Measurements from ENCODE around the gene THNSL1. TPM values are rescaled to one million over a fixed set of nuclear protein-coding genes. Genes with fewer than 3 reads are reported as not detected.

Gene THNSL1
- total RNA-seq, 4 donors from 2014 or later = 1.1 to 3.3 (median 1.9) TPM

DNA sequence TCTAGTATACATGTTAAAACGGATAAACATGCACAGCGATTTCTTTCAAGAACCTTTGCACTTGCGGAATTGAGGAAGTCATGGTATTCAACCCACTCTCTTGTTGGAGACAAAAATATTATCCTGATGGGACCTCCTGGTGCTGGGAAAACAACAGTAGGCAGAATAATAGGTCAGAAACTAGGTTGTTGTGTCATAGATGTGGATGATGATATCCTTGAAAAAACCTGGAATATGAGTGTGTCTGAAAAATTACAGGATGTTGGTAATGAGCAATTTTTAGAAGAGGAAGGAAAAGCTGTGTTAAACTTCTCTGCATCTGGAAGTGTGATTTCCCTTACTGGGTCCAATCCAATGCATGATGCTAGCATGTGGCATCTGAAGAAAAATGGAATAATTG is 6.9 kb downstream of the THNSL1 start:
- Histone ChIP-seq H3K27me3 (no peaks in the 10 kb centered on the region), H3K36me3 (no peaks in the 10 kb centered on the region), H3K27ac (no peak overlapping the region), H3K4me1 (no peaks in the 10 kb centered on the region), H3K9me3 (no peaks in the 10 kb centered on the region), H3K4me3 (no peak overlapping the region)
- no peak for DNase-seq
- TF ChIP-seq, protein P1, sequence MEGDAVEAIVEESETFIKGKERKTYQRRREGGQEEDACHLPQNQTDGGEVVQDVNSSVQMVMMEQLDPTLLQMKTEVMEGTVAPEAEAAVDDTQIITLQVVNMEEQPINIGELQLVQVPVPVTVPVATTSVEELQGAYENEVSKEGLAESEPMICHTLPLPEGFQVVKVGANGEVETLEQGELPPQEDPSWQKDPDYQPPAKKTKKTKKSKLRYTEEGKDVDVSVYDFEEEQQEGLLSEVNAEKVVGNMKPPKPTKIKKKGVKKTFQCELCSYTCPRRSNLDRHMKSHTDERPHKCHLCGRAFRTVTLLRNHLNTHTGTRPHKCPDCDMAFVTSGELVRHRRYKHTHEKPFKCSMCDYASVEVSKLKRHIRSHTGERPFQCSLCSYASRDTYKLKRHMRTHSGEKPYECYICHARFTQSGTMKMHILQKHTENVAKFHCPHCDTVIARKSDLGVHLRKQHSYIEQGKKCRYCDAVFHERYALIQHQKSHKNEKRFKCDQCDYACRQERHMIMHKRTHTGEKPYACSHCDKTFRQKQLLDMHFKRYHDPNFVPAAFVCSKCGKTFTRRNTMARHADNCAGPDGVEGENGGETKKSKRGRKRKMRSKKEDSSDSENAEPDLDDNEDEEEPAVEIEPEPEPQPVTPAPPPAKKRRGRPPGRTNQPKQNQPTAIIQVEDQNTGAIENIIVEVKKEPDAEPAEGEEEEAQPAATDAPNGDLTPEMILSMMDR (IDR thresholded peaks at IDR 0.05) = no peak
- no peak for TF ChIP-seq POLR2A (IDR thresholded peaks at IDR 0.05)

DNA sequence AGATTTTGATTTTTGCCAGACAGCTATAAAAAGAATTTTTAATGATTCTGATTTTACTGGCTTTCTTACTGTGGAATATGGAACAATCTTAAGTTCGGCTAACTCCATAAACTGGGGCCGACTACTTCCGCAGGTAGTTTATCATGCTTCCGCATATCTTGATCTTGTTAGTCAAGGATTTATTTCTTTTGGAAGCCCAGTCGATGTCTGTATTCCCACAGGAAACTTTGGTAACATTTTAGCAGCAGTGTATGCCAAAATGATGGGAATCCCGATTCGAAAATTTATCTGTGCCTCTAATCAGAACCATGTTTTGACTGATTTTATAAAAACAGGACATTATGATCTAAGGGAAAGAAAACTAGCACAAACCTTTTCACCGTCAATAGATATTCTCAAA is 8.1 kb downstream of the THNSL1 start:
- no peak for DNase-seq
- H3K27ac ChIP-seq = no peak overlapping the region
- TF ChIP-seq, protein P1 (IDR thresholded peaks at IDR 0.05) = no peak
- TF ChIP-seq POLR2A (IDR thresholded peaks at IDR 0.05) = no peak
- no peak overlapping the region for H3K4me3 ChIP-seq
- no peaks in the 10 kb centered on the region for H3K36me3 ChIP-seq
- H3K4me1 ChIP-seq = no peaks in the 10 kb centered on the region
- H3K27me3 ChIP-seq = no peaks in the 10 kb centered on the region
- H3K9me3 ChIP-seq = no peaks in the 10 kb centered on the region

DNA sequence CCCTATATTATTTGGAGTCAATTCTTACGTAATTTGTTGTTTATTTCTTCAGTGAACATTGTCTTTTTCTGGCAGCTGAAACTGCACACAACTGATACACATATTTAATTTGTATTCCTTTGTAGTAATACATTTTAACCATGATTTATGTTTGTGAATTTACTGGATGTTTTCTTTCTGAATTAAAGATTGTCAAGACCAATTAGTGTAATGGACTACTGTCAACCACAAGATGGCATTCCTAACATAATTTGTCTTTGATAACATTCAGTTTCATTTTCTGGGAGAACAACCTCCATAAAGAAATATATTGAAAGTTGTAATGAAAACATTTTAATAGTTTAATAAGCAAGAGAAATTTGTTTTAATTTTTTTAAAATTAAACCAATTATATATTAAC is 10.1 kb downstream of the THNSL1 start:
- Histone ChIP-seq H3K4me3 (no peak overlapping the region), H3K4me1 (no peaks in the 10 kb centered on the region), H3K9me3 (no peaks in the 10 kb centered on the region), H3K27me3 (no peaks in the 10 kb centered on the region), H3K36me3 (no peaks in the 10 kb centered on the region), H3K27ac (no peak overlapping the region)
- no peak for DNase-seq
- TF ChIP-seq, protein P1 (IDR thresholded peaks at IDR 0.05) = peak in 4 of 6 experiments; percentile 20 to 77 (median 73)
- TF ChIP-seq POLR2A (IDR thresholded peaks at IDR 0.05) = no peak

DNA sequence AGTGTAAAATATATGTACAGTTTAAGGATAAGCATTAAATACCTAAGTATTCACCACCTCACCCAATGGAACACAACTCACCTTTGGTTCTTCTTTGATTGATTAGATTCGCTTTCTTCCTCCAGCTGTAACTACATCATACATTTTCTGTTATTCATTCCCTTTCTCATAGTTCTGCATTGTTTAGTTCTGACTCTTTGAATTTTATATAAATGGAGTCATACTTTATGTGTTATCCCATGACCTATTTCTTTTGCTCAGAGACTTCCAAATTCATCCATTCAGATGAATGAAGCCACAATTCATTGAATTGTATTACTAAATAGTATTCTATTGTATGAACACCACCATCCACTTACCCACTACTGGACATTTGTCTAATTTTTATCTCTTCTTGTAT is 12.3 kb downstream of the THNSL1 start:
- Histone ChIP-seq H3K4me1 (no peaks in the 10 kb centered on the region), H3K27ac (no peak overlapping the region), H3K4me3 (no peak overlapping the region), H3K36me3 (no peaks in the 10 kb centered on the region), H3K27me3 (no peaks in the 10 kb centered on the region), H3K9me3 (no peaks in the 10 kb centered on the region)
- DNase-seq = no peak
- TF ChIP-seq POLR2A (IDR thresholded peaks at IDR 0.05) = no peak
- TF ChIP-seq, protein P1 (IDR thresholded peaks at IDR 0.05) = no peak

DNA sequence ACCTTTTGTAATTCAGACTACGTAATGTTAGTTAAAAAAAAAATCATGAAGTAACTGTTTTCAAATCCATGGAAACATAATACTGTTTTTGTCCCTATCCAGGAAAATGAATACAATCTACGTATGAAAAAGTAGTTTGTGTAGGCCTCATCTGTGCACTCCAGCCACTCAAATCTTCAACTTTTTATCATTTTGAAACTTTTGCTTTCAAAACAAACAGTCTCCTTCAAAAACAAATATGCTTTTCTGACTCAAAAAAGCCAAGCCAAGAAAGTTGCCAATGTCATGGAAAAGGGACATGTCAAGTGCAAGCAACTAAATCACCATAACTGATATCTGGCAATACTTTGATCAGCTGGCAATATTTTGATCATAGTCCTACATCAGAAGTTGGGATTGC is 13.1 kb downstream of the THNSL1 start:
- H3K4me3 ChIP-seq = no peak overlapping the region
- H3K36me3 ChIP-seq = no peaks in the 10 kb centered on the region
- no peak for DNase-seq
- no peak overlapping the region for H3K27ac ChIP-seq
- H3K27me3 ChIP-seq = no peaks in the 10 kb centered on the region
- TF ChIP-seq POLR2A (IDR thresholded peaks at IDR 0.05) = no peak
- TF ChIP-seq, protein P1 (IDR thresholded peaks at IDR 0.05) = no peak
- H3K9me3 ChIP-seq = no peaks in the 10 kb centered on the region
- H3K4me1 ChIP-seq = no peaks in the 10 kb centered on the region

DNA sequence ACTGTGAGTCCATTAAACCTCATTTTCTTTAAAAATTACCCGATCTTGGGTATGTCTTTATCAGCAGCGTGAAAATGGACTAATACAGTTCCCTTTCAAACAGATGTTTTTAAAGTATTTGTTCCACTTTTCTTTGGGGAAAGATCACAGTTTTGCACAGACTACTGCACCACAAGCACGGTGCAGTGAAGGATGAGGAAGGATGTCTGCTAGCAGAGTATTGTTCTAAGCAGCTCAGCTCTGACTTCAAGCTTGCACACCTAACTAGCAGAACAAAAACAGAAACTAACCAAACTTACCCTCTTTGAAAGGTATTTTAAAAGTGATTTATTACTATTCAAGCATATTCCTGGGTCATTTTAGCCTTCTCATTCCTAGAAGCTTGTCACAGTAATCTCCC is 20.0 kb downstream of the THNSL1 start:
- DNase-seq = no peak
- Histone ChIP-seq H3K9me3 (no peaks in the 10 kb centered on the region), H3K4me1 (no peaks in the 10 kb centered on the region), H3K27ac (no peak overlapping the region), H3K27me3 (no peaks in the 10 kb centered on the region), H3K36me3 (no peaks in the 10 kb centered on the region), H3K4me3 (no peak overlapping the region)
- TF ChIP-seq, protein P1 (IDR thresholded peaks at IDR 0.05) = no peak
- no peak for TF ChIP-seq POLR2A (IDR thresholded peaks at IDR 0.05)

All from Peyer's patch (tissue), 4 donors.